Natural killer cell treated with Interleukin-12 subunit alpha and Interleukin-12 subunit beta and Interleukin-15 and Interleukin-18, amount 100 ng/mL, for 72 hours (primary cell): Measurements from ENCODE around the gene RPS6KC1. TPM values are rescaled to one million over a fixed set of nuclear protein-coding genes. Genes with fewer than 3 reads are reported as not detected.
"Not testable (repeated sequence)": the region's sequence is repeated elsewhere in the genome, so short reads cannot be mapped to it uniquely, and the experiment has no call there.

Source experiments
- ATAC-seq, 2 donors: fragments of 150-1000 bp; cut with Tn5 transposase in 1 of 2; sonication (Bioruptor Pico), chemical (Tn5 transposase) in 1 of 2; 2 replicates each; pipeline ENCODE4 v1.10.0; 2021
- DNase-seq: peaks from one replicate; pipeline ENCODE4 v3.0.0; 2022; ENCODE audit warnings: low spot score
- H3K27ac Mint-ChIP-seq, 2 donors: 1 replicate in 1 of 2; 2 replicates in 1 of 2; pipeline ENCODE4 v1.8.0; 2022; ENCODE audit warnings: mixed read lengths in 2 of 2, mild to moderate bottlenecking in 1 of 2, moderate library complexity in 1 of 2
- H3K27me3 Mint-ChIP-seq, 2 donors: 1 replicate in 1 of 2; 2 replicates in 1 of 2; pipeline ENCODE4 v1.8.0; 2022; ENCODE audit warnings: mixed read lengths in 2 of 2
- H3K36me3 Mint-ChIP-seq: one replicate; pipeline ENCODE4 v1.8.0; 2022; ENCODE audit warnings: mixed read lengths
- H3K4me1 Mint-ChIP-seq, 2 donors: 1 replicate in 1 of 2; 2 replicates in 1 of 2; pipeline ENCODE4 v1.8.0; 2022; ENCODE audit warnings: low read depth in 2 of 2, mixed read lengths in 2 of 2, mild to moderate bottlenecking in 1 of 2
- H3K4me3 Mint-ChIP-seq: one replicate; pipeline ENCODE4 v1.8.0; 2022; ENCODE audit warnings: mixed read lengths
- H3K9me3 Mint-ChIP-seq: 2 replicates; pipeline ENCODE4 v1.8.0; 2022; ENCODE audit warnings: mixed read lengths
- total RNA-seq, 2 donors: library from RNA; stranded (reverse); gene quantifications; one replicate each; pipeline ENCODE4 v1.2.3, GENCODE V29; 2022

The RPS6KC1 gene
- total RNA-seq, 2 donors from 2014 or later, result 14.5 to 17.6 TPM

GRCh38 chr1:213065800-213066199, 14.8 kb downstream of the RPS6KC1 start:
- no peak overlapping the region for H3K4me3 Mint-ChIP-seq
- H3K27ac Mint-ChIP-seq, result no peak overlapping the region
- DNase-seq (no peak), ATAC-seq (no peak)
- H3K27me3 Mint-ChIP-seq, result no peaks in the 10 kb centered on the region
- H3K9me3 Mint-ChIP-seq, result no peaks in the 10 kb centered on the region
- H3K36me3 Mint-ChIP-seq, result no peaks in the 10 kb centered on the region
- H3K4me1 Mint-ChIP-seq, result peaks cover 3 to 9% of the 10 kb centered on the region in 2 donors

GRCh38 chr1:213066363-213066762, 15.3 kb downstream of the RPS6KC1 start:
- H3K9me3 Mint-ChIP-seq, result no peaks in the 10 kb centered on the region
- H3K27me3 Mint-ChIP-seq, result no peaks in the 10 kb centered on the region
- H3K36me3 Mint-ChIP-seq, result no peaks in the 10 kb centered on the region
- ATAC-seq (no peak), DNase-seq (no peak)
- no peak overlapping the region for H3K27ac Mint-ChIP-seq
- H3K4me1 Mint-ChIP-seq, result peaks cover 6 to 9% of the 10 kb centered on the region in 2 donors
- H3K4me3 Mint-ChIP-seq, result no peak overlapping the region

- ATAC-seq (no peak), DNase-seq (no peak)
- H3K36me3 Mint-ChIP-seq, result no peaks in the 10 kb centered on the region
- no peak overlapping the region for H3K4me3 Mint-ChIP-seq
- H3K27me3 Mint-ChIP-seq, result no peaks in the 10 kb centered on the region
- H3K9me3 Mint-ChIP-seq, result no peaks in the 10 kb centered on the region
- no peak overlapping the region for H3K27ac Mint-ChIP-seq
- peaks cover 10 to 14% of the 10 kb centered on the region in 2 donors for H3K4me1 Mint-ChIP-seq
These were observed 16.3 kb downstream of the RPS6KC1 start for GRCh38 chr1:213067352-213067751.

- Mint-ChIP-seq H3K27ac (peak overlapping the region in 1 of 2 donors; percentile 63), H3K4me1 (peaks cover 18 to 23% of the 10 kb centered on the region in 2 donors), H3K9me3 (no peaks in the 10 kb centered on the region), H3K27me3 (no peaks in the 10 kb centered on the region), H3K36me3 (no peaks in the 10 kb centered on the region), H3K4me3 (peak overlapping the region; percentile 15)
- DNase-seq (no peak), ATAC-seq (peak; percentile 86 to 92)
These were observed 19.4 kb downstream of the RPS6KC1 start for GRCh38 chr1:213070406-213070805.

GRCh38 chr1:213075725-213076124, 24.7 kb downstream of the RPS6KC1 start:
- no peaks in the 10 kb centered on the region for H3K36me3 Mint-ChIP-seq
- H3K4me3 Mint-ChIP-seq, result no peak overlapping the region
- H3K27ac Mint-ChIP-seq, result peak overlapping the region; percentile 8 to 34
- no peak for DNase-seq
- peaks cover 22% of the 10 kb centered on the region in 2 donors for H3K4me1 Mint-ChIP-seq
- H3K27me3 Mint-ChIP-seq, result no peaks in the 10 kb centered on the region
- no peaks in the 10 kb centered on the region for H3K9me3 Mint-ChIP-seq
- ATAC-seq, result peak; percentile 46 to 53

- Mint-ChIP-seq H3K4me3 (peak overlapping the region; percentile 64), H3K36me3 (peaks cover 36% of the 10 kb centered on the region), H3K4me1 (peaks cover 36 to 42% of the 10 kb centered on the region in 2 donors), H3K27ac (peak overlapping the region; percentile 19 to 70), H3K27me3 (no peaks in the 10 kb centered on the region), H3K9me3 (no peaks in the 10 kb centered on the region)
- ATAC-seq, result peak in 1 of 2 donors; percentile 38
- no peak for DNase-seq
These were observed 31.5 kb downstream of the RPS6KC1 start for GRCh38 chr1:213082420-213083111.

- Mint-ChIP-seq H3K27me3 (no peaks in the 10 kb centered on the region), H3K27ac (peak overlapping the region in 1 of 2 donors; percentile 76), H3K4me1 (peaks cover 41 to 45% of the 10 kb centered on the region in 2 donors), H3K36me3 (peaks cover 38% of the 10 kb centered on the region), H3K9me3 (no peaks in the 10 kb centered on the region), H3K4me3 (peak overlapping the region; percentile 64)
- DNase-seq (no peak), ATAC-seq (peak in 1 of 2 donors; percentile 58)
These were observed 32.0 kb downstream of the RPS6KC1 start for GRCh38 chr1:213083112-213083445.

- H3K9me3 Mint-ChIP-seq, result no peaks in the 10 kb centered on the region
- no peak overlapping the region for H3K4me3 Mint-ChIP-seq
- no peak overlapping the region for H3K27ac Mint-ChIP-seq
- peaks cover 41 to 45% of the 10 kb centered on the region in 2 donors for H3K4me1 Mint-ChIP-seq
- ATAC-seq (no peak), DNase-seq (no peak)
- peaks cover 28% of the 10 kb centered on the region for H3K36me3 Mint-ChIP-seq
- no peaks in the 10 kb centered on the region for H3K27me3 Mint-ChIP-seq
These were observed 36.9 kb downstream of the RPS6KC1 start for GRCh38 chr1:213087911-213088310.

- Mint-ChIP-seq H3K4me1 (peaks cover 26% of the 10 kb centered on the region in 2 donors), H3K9me3 (no peaks in the 10 kb centered on the region), H3K36me3 (peaks cover 17% of the 10 kb centered on the region), H3K27me3 (no peaks in the 10 kb centered on the region), H3K4me3 (peak overlapping the region; percentile 53), H3K27ac (peak overlapping the region; percentile 75 to 86)
- peak; percentile 66 to 70 for ATAC-seq
- no peak for DNase-seq
These were observed 39.1 kb downstream of the RPS6KC1 start for GRCh38 chr1:213089924-213090677.

- Mint-ChIP-seq H3K4me1 (peaks cover 15 to 16% of the 10 kb centered on the region in 2 donors), H3K9me3 (no peaks in the 10 kb centered on the region), H3K4me3 (no peak overlapping the region)
These were observed 43.4 kb downstream of the RPS6KC1 start for GRCh38 chr1:213094446-213094845.

GRCh38 chr1:213095467-213095866, 44.4 kb downstream of the RPS6KC1 start:
- no peaks in the 10 kb centered on the region for H3K9me3 Mint-ChIP-seq
- no peak overlapping the region for H3K27ac Mint-ChIP-seq
- no peaks in the 10 kb centered on the region for H3K27me3 Mint-ChIP-seq
- no peak for DNase-seq
- H3K4me1 Mint-ChIP-seq, result peaks cover 6 to 9% of the 10 kb centered on the region in 2 donors
- H3K4me3 Mint-ChIP-seq, result no peak overlapping the region
- H3K36me3 Mint-ChIP-seq, result peaks cover 2% of the 10 kb centered on the region
- no peak for ATAC-seq

More at GRCh38 chr1:213094446-213094845, 43.4 kb downstream of the RPS6KC1 start:
- no peak for ATAC-seq
- H3K36me3 Mint-ChIP-seq, result no peaks in the 10 kb centered on the region
- no peak for DNase-seq
- no peak overlapping the region for H3K27ac Mint-ChIP-seq
- no peaks in the 10 kb centered on the region for H3K27me3 Mint-ChIP-seq

- ATAC-seq (no peak), DNase-seq (no peak)
- no peaks in the 10 kb centered on the region for H3K9me3 Mint-ChIP-seq
These were observed 48.8 kb downstream of the RPS6KC1 start for GRCh38 chr1:213099682-213100399.

GRCh38 chr1:213100565-213100964, 49.5 kb downstream of the RPS6KC1 start:
- H3K27me3 Mint-ChIP-seq, H3K4me1 Mint-ChIP-seq, H3K27ac Mint-ChIP-seq, H3K9me3 Mint-ChIP-seq, H3K36me3 Mint-ChIP-seq, H3K4me3 Mint-ChIP-seq, DNase-seq, ATAC-seq: not testable (repeated sequence)

More at GRCh38 chr1:213099682-213100399, 48.8 kb downstream of the RPS6KC1 start:
- H3K36me3 Mint-ChIP-seq, result peaks cover 4% of the 10 kb centered on the region
- peaks cover 0 to 9% of the 10 kb centered on the region in 2 donors for H3K4me1 Mint-ChIP-seq
- no peak overlapping the region for H3K27ac Mint-ChIP-seq
- H3K4me3 Mint-ChIP-seq, result no peak overlapping the region
- no peaks in the 10 kb centered on the region for H3K27me3 Mint-ChIP-seq
